GM21737 (cell line): ENCODE results near the gene ANP32A.

Source experiments
- ATAC-seq: cut with Tn5 transposase; IDR thresholded peaks from one replicate; pipeline ENCODE4 v1.9.1; 2021; ENCODE audit warnings: mild to moderate bottlenecking, moderate library complexity; ENCODE audit not compliant: unreplicated experiment

ANP32A gene

DNA sequence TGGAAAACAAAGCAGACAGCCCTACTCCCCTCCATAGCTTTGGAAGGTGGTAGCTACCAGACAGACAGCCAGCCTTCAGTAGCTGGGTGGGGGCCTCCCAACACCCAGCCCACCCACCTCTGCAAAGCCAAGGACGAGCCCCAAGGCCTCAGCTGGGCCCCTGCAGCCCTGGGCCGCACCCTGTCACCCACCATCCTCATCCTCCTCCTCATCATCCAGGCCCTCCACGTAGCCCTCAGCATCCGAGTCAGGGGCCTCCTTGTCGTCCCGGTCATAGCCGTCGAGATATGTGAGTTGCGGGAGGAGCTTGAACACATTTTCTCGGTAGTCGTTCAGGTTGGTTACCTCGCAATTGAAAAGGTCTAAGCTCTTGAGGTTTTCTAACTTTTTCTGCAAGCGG is 36.5 kb downstream of the ANP32A start:
- no peak for ATAC-seq

DNA sequence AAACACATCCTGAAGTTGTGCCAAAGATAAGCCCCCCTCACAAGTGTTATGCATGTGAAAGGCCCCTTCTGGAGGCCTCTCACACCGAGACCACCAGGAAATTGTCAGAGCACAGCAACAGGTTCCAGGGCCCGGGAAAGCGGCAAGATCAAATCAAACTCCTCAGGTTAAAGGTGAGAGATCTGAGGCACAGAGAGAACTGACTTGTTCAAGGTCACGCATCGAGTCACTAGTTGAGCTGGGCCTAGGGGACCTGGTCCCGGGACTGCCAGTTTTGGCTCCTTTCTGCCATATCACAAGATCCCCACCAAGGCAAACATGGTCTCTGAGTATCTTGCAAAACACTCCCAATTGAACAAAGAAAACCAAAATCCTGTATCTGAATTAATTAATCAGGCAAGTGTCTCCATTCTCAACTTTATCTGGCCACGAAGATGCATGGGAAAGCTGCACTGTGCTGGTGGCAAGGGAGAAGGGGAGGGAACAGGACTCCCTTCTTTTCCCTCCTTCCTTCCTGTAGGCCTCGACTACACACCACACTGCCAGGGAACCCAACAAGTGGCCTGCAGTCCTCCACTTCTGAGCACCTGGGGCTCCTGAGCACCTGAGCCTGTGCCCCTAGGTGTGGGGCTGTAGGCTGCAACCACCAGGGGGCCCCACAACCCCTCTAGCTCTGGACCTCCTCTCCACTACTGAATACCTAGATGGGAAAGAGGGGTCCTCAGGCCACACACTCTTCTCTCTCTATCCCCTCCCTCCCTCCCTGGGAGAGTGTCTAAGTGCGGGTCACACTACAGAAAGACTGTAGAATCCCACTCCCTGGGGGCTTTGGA is 37.3 kb downstream of the ANP32A start:
- no peak for ATAC-seq

- ATAC-seq, result no peak
These were observed 38.0 kb downstream of the ANP32A start for GRCh38 chr15:68782589-68783161.

DNA sequence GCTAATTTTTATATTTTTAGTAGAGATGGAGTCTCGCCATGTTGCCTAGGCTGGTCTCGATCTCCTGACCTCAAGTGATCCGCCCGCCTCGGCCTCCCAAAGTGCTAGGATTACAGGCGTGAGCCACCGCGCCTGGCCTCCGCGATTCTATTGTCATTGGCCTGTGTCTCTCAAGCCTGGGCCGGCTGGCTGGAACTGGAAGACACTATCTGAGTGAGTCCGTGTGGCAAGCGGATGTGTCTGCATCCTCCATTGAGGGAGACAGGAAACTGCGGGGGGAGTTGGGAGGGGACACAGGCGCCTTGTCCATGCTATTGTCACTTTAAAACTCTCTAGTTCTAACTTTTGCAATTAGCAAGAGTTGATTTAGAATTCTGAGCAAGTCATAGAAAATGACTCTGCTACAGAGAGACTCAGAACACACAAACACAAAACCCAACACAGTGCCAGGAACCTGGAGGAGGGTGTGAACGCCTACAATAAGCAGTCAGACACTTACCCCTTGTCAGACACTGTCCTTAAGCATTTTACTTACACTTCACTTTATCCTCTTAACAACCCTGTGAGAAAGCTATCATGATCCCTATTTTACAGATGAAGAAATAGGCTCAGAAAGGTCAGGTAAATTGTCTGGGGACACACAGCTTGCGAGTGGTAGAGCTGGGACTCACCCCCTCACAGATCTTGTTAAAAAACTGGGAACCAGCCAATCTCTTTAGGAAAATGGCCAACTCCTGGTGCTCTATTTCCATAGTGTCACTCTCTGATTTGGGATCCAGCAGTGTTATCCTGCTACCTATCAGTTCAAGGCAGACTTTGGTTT is 38.7 kb downstream of the ANP32A start:
- ATAC-seq, result no peak

DNA sequence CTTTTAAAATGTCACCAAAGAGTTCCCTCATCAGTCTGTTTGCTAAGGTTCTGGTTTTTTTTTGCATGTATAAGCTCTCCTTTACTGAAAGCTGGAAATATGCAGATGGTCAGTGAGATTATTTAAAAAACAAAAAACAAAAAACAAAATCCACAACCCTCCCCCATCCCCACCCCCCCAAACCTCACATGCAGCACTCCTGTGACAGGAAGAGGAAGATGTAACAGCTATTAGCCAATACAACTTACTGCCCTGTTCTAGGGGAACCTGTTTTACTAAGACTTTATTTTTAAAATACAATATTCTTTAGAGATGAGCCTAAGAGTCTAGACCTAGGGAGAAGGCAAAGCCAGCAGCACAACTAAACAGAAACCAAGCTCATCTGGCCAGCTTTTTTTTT is 39.5 kb downstream of the ANP32A start:
- ATAC-seq, result no peak

GRCh38 chr15:68778876-68779275 is 41.8 kb downstream of the ANP32A start:
- no peak for ATAC-seq

GRCh38 chr15:68776477-68777270 is 44.0 kb downstream of the ANP32A start:
- ATAC-seq, result no peak

GRCh38 chr15:68775671-68776476 is 44.8 kb downstream of the ANP32A start:
- no peak for ATAC-seq

GRCh38 chr15:68775236-68775577 is 45.5 kb downstream of the ANP32A start:
- no peak for ATAC-seq

DNA sequence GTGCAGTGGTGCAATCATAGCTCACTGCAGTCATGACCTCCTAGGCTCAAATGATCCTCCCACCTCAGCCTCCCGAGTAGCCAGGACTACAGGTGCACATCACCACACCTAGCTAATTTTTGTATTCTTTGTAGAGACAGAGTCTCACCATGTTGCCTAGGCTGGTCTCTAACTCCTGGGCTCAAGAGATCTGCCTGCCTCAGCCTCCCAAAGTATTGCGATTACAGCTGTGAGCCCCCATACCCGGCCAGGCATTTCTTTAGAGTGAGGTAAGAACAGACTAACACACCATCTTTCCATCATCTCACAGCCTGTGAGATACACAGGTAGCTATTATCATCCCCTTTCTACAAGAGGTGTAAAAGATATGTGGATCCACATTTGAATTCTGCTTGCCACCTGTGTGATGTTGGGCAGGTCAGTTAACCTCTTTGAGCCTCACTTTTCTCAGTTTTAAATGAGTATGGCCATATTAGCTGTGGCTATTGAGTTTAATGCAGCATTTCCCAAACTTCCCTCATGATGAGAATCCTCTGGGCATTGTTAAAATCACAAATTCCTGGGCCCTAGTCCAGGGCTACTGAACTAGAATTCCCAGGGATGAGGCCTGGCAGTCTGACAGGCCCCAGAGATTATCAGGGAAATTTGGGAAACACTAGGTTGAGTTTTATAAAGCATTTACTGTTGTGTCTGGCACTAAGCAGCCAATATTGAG is 46.0 kb downstream of the ANP32A start:
- ATAC-seq, result no peak

DNA sequence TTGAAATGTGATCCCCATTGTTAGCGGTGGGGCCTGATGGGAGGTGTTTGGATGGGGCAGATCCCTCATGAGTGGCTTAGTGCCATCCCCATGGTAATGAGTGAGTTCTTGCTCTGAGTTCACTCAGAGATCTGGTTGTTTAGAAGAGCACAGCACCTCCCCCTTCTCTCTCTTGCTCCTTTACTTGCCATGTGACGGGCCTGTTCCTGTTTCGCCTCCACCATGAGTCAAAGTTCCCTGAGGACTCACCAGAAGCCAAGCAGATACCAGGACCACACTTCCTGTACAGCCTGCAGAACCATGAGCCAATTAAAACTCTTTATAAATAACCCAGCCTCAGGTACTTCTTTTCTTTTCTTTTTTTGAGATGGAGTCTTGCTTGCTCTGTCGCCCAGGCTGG is 46.6 kb downstream of the ANP32A start:
- no peak for ATAC-seq

DNA sequence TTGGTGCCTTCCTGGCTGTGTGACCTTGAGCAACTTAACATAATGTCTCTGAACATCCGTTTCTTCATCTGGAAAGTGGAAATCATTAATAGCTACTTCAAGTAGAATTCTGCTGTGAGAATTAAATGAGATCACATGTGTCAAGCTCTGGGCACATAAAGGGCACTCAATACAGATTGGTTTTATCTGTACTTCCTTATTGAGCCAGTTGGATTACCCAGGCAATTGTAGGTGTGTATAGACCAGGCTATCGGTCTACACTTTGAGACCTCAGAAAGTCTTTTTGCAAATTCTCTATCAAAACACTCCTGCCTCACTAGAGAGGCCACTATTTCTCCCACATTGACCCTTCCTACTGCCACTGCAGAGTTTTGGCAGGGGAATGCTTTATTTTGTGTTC is 47.7 kb downstream of the ANP32A start:
- ATAC-seq, result no peak

GRCh38 chr15:68770216-68770615 is 50.5 kb downstream of the ANP32A start:
- ATAC-seq, result no peak

DNA sequence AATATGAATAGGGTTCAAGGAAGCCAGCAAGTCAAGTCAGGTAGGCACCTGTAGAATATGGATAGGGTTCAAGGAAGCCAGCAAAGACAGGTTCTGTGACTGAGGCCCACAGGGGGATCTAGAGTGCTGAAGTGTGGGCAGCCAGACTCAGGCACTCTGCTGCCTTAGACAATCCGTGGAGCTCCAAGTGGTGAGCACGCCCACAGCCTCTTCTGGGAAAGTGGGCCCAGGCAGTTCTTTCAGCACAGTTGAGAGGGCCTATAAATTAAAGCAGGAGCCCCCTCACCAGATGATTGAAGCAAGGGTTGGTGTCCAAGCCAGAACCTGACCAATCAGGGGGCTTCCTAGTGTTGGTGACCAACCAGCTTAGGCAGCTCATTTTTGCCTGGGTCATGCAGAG is 51.0 kb downstream of the ANP32A start:
- ATAC-seq, result no peak

- no peak for ATAC-seq
These were observed 52.4 kb downstream of the ANP32A start for GRCh38 chr15:68768321-68768720.

GRCh38 chr15:68767833-68768232 is 52.9 kb downstream of the ANP32A start:
- ATAC-seq, result no peak

GRCh38 chr15:68765602-68766368 is 54.9 kb downstream of the ANP32A start:
- ATAC-seq, result no peak

GRCh38 chr15:68764090-68764489 is 56.6 kb downstream of the ANP32A start:
- ATAC-seq, result no peak

- no peak for ATAC-seq
These were observed 57.6 kb downstream of the ANP32A start for GRCh38 chr15:68763063-68763462.
